Neural progenitor cell (in vitro differentiated cells): ENCODE data around the gene NPTXR. TPM values are rescaled to one million over a fixed set of nuclear protein-coding genes. Genes with fewer than 3 reads are reported as not detected.

ENCODE experiments used
- DNase-seq: peaks from one replicate; pipeline ENCODE4 v3.0.0-alpha.2; 2016; ENCODE audit warnings: low spot score
- H2AFZ ChIP-seq: fragments of 200-600 bp; sonication (generic); replicated peaks from 2 replicates; pipeline ENCODE4 v1.6.1; 2016; ENCODE audit warnings: antibody characterized with exemption
- H3F3A ChIP-seq: fragments of 200-600 bp; sonication (generic); 2 replicates; pipeline ENCODE4 v1.6.1; 2016; ENCODE audit warnings: antibody characterized with exemption, low read depth
- H3K27ac ChIP-seq: fragments of 200-600 bp; sonication (generic); 2 replicates; pipeline ENCODE4 v1.5.1; 2016; ENCODE audit warnings: mild to moderate bottlenecking
- H3K27me3 ChIP-seq: fragments of 200-600 bp; sonication (generic); 2 replicates; pipeline ENCODE4 v1.6.1; 2016; ENCODE audit warnings: mild to moderate bottlenecking, moderate library complexity
- H3K36me3 ChIP-seq: fragments of 200-600 bp; sonication (generic); 2 replicates; pipeline ENCODE4 v1.5.1; 2016
- H3K4me1 ChIP-seq: fragments of 200-600 bp; sonication (generic); 2 replicates; pipeline ENCODE4 v1.6.1; 2016; ENCODE audit warnings: mixed run types
- H3K4me2 ChIP-seq: fragments of 200-600 bp; sonication (generic); 2 replicates; pipeline ENCODE4 v1.6.1; 2016
- H3K4me3 ChIP-seq: fragments of 200-600 bp; sonication (generic); 2 replicates; pipeline ENCODE4 v1.5.1; 2016
- H3K79me2 ChIP-seq: fragments of 200-600 bp; sonication (generic); 2 replicates; pipeline ENCODE4 v1.6.1; 2016; ENCODE audit warnings: low read depth
- H3K9ac ChIP-seq: fragments of 200-600 bp; sonication (generic); 2 replicates; pipeline ENCODE4 v1.6.1; 2016
- H3K9me3 ChIP-seq: fragments of 200-600 bp; sonication (generic); 2 replicates; pipeline ENCODE4 v1.5.1; 2016; ENCODE audit warnings: low read depth
- H4K20me1 ChIP-seq: fragments of 200-600 bp; sonication (generic); 2 replicates; pipeline ENCODE4 v1.6.1; 2016; ENCODE audit warnings: low read depth
- H3K27ac Mint-ChIP-seq: 3 replicates; pipeline ENCODE4 v1.8.0; 2021; ENCODE audit warnings: mixed read lengths
- H3K27me3 Mint-ChIP-seq: 2 replicates; pipeline ENCODE4 v1.8.0; 2022; ENCODE audit warnings: low read depth, mild to moderate bottlenecking, inconsistent platforms, moderate library complexity, mixed read lengths; ENCODE audit not compliant: insufficient read depth
- H3K36me3 Mint-ChIP-seq: 3 replicates; pipeline ENCODE4 v1.8.0; 2021; ENCODE audit warnings: mixed read lengths
- H3K4me1 Mint-ChIP-seq: 3 replicates; pipeline ENCODE4 v1.8.0; 2021; ENCODE audit warnings: mixed read lengths
- H3K4me3 Mint-ChIP-seq: 3 replicates; pipeline ENCODE4 v1.8.0; 2021; ENCODE audit warnings: mild to moderate bottlenecking, moderate library complexity, mixed read lengths
- H3K9me3 Mint-ChIP-seq: 3 replicates; pipeline ENCODE4 v1.8.0; 2020; ENCODE audit warnings: mixed read lengths
- EZH2 ChIP-seq: fragments of 200-600 bp; sonication (generic); IDR thresholded peaks from 2 replicates; pipeline ENCODE4 v1.6.1; 2017; ENCODE audit warnings: antibody characterized with exemption, mild to moderate bottlenecking, moderate library complexity
- EZH2phosphoT487 ChIP-seq: fragments of 200-600 bp; sonication (generic); IDR thresholded peaks from 2 replicates; pipeline ENCODE4 v1.6.1; 2017; ENCODE audit warnings: antibody characterized with exemption
- total RNA-seq: library from RNA; depleted of rRNA; stranded (reverse); fragments of >200 nt; gene quantifications from 2 replicates; pipeline ENCODE4 v1.2.3, GENCODE V29; 2015; ENCODE audit warnings: low replicate concordance
- TF ChIP-seq, protein P1 (sequence below): fragments of 200-600 bp; sonication (generic); IDR thresholded peaks from 2 replicates; pipeline ENCODE4 v1.5.1; 2017; ENCODE audit warnings: antibody characterized with exemption, mild to moderate bottlenecking

Gene NPTXR
- total RNA-seq, 1 donor from 2014 or later: 0.99 TPM

DNA sequence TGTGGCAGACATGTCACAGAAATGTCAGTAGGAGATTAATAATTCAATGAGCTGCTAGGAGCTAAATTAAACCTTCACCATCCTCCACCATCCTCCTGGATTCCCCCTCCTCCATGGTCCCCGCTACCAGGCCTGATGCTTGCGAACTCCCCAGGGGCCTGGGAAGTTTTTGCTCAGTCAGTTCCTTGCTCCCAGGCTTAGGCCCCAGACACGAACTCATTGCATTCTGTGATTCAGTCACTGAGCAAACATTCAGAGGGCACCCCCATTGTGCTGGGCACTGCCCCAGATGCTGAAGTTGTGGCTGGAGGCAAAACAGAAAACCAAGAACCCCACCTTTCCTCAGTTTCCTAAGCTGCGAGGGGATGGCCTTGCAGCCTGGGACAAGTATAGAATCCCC is 14.3 kb downstream of the NPTXR start:
- Mint-ChIP-seq H3K36me3 (no peaks in the 10 kb centered on the region), H3K4me1 (peaks cover 3% of the 10 kb centered on the region), H3K9me3 (no peaks in the 10 kb centered on the region), H3K4me3 (no peak overlapping the region), H3K27me3 (peaks cover 7% of the 10 kb centered on the region), H3K27ac (no peak overlapping the region)
- no peak overlapping the region for H3K4me3 ChIP-seq
- H2AFZ ChIP-seq: no peak overlapping the region
- H3K9ac ChIP-seq: no peak overlapping the region
- H3K27ac ChIP-seq: no peak overlapping the region
- no peak for TF ChIP-seq EZH2
- TF ChIP-seq, protein P1, sequence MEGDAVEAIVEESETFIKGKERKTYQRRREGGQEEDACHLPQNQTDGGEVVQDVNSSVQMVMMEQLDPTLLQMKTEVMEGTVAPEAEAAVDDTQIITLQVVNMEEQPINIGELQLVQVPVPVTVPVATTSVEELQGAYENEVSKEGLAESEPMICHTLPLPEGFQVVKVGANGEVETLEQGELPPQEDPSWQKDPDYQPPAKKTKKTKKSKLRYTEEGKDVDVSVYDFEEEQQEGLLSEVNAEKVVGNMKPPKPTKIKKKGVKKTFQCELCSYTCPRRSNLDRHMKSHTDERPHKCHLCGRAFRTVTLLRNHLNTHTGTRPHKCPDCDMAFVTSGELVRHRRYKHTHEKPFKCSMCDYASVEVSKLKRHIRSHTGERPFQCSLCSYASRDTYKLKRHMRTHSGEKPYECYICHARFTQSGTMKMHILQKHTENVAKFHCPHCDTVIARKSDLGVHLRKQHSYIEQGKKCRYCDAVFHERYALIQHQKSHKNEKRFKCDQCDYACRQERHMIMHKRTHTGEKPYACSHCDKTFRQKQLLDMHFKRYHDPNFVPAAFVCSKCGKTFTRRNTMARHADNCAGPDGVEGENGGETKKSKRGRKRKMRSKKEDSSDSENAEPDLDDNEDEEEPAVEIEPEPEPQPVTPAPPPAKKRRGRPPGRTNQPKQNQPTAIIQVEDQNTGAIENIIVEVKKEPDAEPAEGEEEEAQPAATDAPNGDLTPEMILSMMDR: no peak
- no peak for TF ChIP-seq EZH2phosphoT487
- no peak overlapping the region for H3K4me2 ChIP-seq
- no peaks in the 10 kb centered on the region for H3K27me3 ChIP-seq
- H4K20me1 ChIP-seq: peaks cover 7% of the 10 kb centered on the region
- no peaks in the 10 kb centered on the region for H3K4me1 ChIP-seq
- no peaks in the 10 kb centered on the region for H3K36me3 ChIP-seq
- DNase-seq: no peak
- no peaks in the 10 kb centered on the region for H3K9me3 ChIP-seq
- H3F3A ChIP-seq: no peaks in the 10 kb centered on the region
- H3K79me2 ChIP-seq: no peaks in the 10 kb centered on the region

DNA sequence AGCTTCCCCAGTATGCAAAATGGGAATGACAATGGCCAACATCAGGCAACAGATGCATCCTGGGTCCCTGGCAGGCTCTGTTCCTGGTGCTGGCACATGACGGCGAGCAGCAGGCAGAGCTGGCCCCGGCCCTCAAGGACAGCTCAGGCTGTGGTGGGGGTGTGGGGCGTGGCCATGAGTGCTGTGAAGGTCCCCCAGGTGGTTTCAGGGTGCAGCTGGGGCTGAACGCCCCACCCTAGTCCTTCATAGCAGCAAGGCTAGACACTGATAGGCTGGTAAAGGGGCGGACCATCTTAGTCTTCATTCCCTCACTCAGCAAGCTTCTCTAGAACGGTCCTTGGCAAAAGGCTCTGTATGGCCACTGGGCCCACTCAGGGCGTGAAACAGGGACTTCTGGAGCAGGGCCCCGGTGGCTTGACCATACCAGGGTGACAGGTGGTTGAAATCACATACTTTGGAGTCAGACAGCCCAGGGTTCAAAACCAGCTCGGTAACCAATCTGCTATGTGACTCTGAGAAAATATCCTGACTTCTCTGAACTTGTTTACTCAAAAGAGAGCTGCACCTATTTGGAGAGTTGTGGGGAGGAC is 15.1 kb downstream of the NPTXR start:
- Mint-ChIP-seq H3K4me3 (no peak overlapping the region), H3K27ac (no peak overlapping the region), H3K27me3 (peaks cover 7% of the 10 kb centered on the region), H3K4me1 (peaks cover 7% of the 10 kb centered on the region), H3K9me3 (no peaks in the 10 kb centered on the region), H3K36me3 (no peaks in the 10 kb centered on the region)
- H3K27ac ChIP-seq: no peak overlapping the region
- H4K20me1 ChIP-seq: peaks cover 14% of the 10 kb centered on the region
- no peak overlapping the region for H3K9ac ChIP-seq
- no peaks in the 10 kb centered on the region for H3K36me3 ChIP-seq
- H3K4me1 ChIP-seq: no peaks in the 10 kb centered on the region
- no peak overlapping the region for H3K4me3 ChIP-seq
- no peaks in the 10 kb centered on the region for H3F3A ChIP-seq
- TF ChIP-seq EZH2 (no peak), EZH2phosphoT487 (no peak)
- TF ChIP-seq, protein P1: no peak
- H3K9me3 ChIP-seq: no peaks in the 10 kb centered on the region
- H2AFZ ChIP-seq: no peak overlapping the region
- no peak overlapping the region for H3K4me2 ChIP-seq
- no peak for DNase-seq
- H3K79me2 ChIP-seq: no peaks in the 10 kb centered on the region
- no peaks in the 10 kb centered on the region for H3K27me3 ChIP-seq

DNA sequence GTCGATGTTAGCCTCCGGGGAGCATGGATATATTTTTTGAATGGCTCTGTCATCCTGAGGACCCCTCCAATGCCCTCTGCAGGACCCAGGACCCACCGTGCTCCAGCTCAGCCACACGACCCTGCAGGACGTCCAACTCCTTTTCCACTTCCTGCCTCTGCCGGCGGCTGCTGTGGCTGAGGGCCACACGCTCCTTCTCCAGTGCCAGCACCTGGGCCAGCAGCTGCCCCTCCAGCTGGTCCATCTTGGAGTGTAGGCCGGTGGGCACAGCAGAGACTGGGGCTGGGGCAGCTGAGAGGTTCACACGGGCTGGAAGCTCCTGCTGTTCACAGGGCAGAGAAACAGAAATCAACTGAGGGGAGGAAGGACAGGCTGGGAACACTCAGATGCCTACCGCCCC is 15.6 kb downstream of the NPTXR start:
- Histone ChIP-seq H3K4me3 (no peak overlapping the region), H3K4me1 (no peaks in the 10 kb centered on the region), H3K9me3 (no peaks in the 10 kb centered on the region), H2AFZ (no peak overlapping the region), H3F3A (no peaks in the 10 kb centered on the region), H3K27me3 (no peaks in the 10 kb centered on the region), H3K4me2 (no peak overlapping the region), H3K79me2 (no peaks in the 10 kb centered on the region), H3K9ac (no peak overlapping the region), H3K36me3 (no peaks in the 10 kb centered on the region), H3K27ac (no peak overlapping the region), H4K20me1 (peaks cover 15% of the 10 kb centered on the region)
- Mint-ChIP-seq H3K27ac (no peak overlapping the region), H3K27me3 (peaks cover 10% of the 10 kb centered on the region), H3K9me3 (no peaks in the 10 kb centered on the region), H3K4me3 (no peak overlapping the region), H3K4me1 (peaks cover 7% of the 10 kb centered on the region), H3K36me3 (no peaks in the 10 kb centered on the region)
- DNase-seq: no peak
- TF ChIP-seq, protein P1: no peak
- TF ChIP-seq EZH2 (no peak), EZH2phosphoT487 (no peak)
